Measurements from ENCODE around the gene DUSP1. TPM values are rescaled to one million over a fixed set of nuclear protein-coding genes. Genes with fewer than 3 reads are reported as not detected.

The DUSP1 gene
- total RNA-seq, 1 donor from 2014 or later, result 2,876 TPM

DNA sequence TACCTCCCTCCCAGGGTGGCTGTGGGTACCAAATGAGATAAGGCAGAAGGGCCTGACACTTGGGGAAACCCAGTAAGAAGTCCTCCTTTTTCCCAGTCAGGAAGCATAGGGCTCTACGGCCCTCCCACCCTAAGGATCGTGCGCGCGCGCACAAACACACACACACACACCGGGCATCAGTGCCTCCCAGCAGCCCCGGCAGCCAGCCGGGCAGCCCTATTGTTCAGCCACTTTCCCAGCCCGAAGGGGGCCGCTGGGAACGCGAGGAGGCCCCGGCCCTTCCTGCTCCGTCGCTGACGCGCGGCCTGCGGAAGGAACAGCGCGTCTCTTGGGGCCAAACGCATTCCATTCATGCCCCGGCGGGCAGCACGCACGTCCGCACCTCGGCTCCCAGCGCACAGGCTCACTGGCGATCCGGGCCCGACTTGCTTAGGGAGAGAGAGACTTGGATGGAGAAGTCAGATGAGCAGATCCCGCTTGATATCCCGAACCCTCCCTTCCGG is 22.6 kb downstream of the DUSP1 start:
- H3K27me3 ChIP-seq, result no peaks in the 10 kb centered on the region
- intact Hi-C loops (cut with DNase I), result no loop called here
- H3K4me3 ChIP-seq, result no peak overlapping the region
- DNase-seq (ENCODE audit: extremely low spot score in 2 of 2), result no peak
- no peaks in the 10 kb centered on the region for H3K36me3 ChIP-seq
- TF ChIP-seq POLR2AphosphoS5 (IDR thresholded peaks at IDR 0.05; ENCODE audit: insufficient read depth in 1 of 2, low read depth in 1 of 2), result peak in 1 of 2 donors; percentile 81
- TF ChIP-seq, protein P1, sequence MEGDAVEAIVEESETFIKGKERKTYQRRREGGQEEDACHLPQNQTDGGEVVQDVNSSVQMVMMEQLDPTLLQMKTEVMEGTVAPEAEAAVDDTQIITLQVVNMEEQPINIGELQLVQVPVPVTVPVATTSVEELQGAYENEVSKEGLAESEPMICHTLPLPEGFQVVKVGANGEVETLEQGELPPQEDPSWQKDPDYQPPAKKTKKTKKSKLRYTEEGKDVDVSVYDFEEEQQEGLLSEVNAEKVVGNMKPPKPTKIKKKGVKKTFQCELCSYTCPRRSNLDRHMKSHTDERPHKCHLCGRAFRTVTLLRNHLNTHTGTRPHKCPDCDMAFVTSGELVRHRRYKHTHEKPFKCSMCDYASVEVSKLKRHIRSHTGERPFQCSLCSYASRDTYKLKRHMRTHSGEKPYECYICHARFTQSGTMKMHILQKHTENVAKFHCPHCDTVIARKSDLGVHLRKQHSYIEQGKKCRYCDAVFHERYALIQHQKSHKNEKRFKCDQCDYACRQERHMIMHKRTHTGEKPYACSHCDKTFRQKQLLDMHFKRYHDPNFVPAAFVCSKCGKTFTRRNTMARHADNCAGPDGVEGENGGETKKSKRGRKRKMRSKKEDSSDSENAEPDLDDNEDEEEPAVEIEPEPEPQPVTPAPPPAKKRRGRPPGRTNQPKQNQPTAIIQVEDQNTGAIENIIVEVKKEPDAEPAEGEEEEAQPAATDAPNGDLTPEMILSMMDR (IDR thresholded peaks at IDR 0.05), result no peak
- no peak for TF ChIP-seq POLR2A (IDR thresholded peaks at IDR 0.05)
- H3K4me1 ChIP-seq, result peaks cover 42% of the 10 kb centered on the region
- peaks cover 2% of the 10 kb centered on the region for H3K9me3 ChIP-seq
- H3K27ac ChIP-seq, result peak overlapping the region; percentile 80

- H3K27ac ChIP-seq, result no peak overlapping the region
- H3K27me3 ChIP-seq, result no peaks in the 10 kb centered on the region
- no peaks in the 10 kb centered on the region for H3K36me3 ChIP-seq
- no peak overlapping the region for H3K4me3 ChIP-seq
- no peak for DNase-seq (ENCODE audit: extremely low spot score in 2 of 2)
- peaks cover 42% of the 10 kb centered on the region for H3K4me1 ChIP-seq
- intact Hi-C loops (cut with DNase I), result no loop called here
- H3K9me3 ChIP-seq, result peaks cover 2% of the 10 kb centered on the region
- no peak for TF ChIP-seq POLR2A (IDR thresholded peaks at IDR 0.05)
- no peak for TF ChIP-seq POLR2AphosphoS5 (IDR thresholded peaks at IDR 0.05; ENCODE audit: insufficient read depth in 1 of 2, low read depth in 1 of 2)
- TF ChIP-seq, protein P1 (IDR thresholded peaks at IDR 0.05), result no peak
Measured at GRCh38 chr5:172747471-172747870, 23.5 kb downstream of the DUSP1 start.

- Histone ChIP-seq H3K4me1 (peaks cover 45% of the 10 kb centered on the region), H3K36me3 (no peaks in the 10 kb centered on the region), H3K4me3 (no peak overlapping the region), H3K9me3 (peaks cover 2% of the 10 kb centered on the region), H3K27me3 (no peaks in the 10 kb centered on the region), H3K27ac (no peak overlapping the region)
- DNase-seq (ENCODE audit: extremely low spot score in 2 of 2), result no peak
- TF ChIP-seq POLR2A (IDR thresholded peaks at IDR 0.05) (no peak), POLR2AphosphoS5 (IDR thresholded peaks at IDR 0.05; ENCODE audit: insufficient read depth in 1 of 2, low read depth in 1 of 2) (no peak)
- TF ChIP-seq, protein P1 (IDR thresholded peaks at IDR 0.05), result no peak
- intact Hi-C loops (cut with DNase I), result no loop called here
Measured at GRCh38 chr5:172746725-172747124, 24.3 kb downstream of the DUSP1 start.

GRCh38 chr5:172745838-172746237 is 25.2 kb downstream of the DUSP1 start:
- no peak for DNase-seq (ENCODE audit: extremely low spot score in 2 of 2)
- Histone ChIP-seq H3K9me3 (peaks cover 2% of the 10 kb centered on the region), H3K36me3 (no peaks in the 10 kb centered on the region), H3K4me3 (no peak overlapping the region), H3K4me1 (peaks cover 53% of the 10 kb centered on the region), H3K27me3 (no peaks in the 10 kb centered on the region), H3K27ac (no peak overlapping the region)
- intact Hi-C loops (cut with DNase I), result no loop called here
- TF ChIP-seq, protein P1 (IDR thresholded peaks at IDR 0.05), result no peak
- TF ChIP-seq POLR2A (IDR thresholded peaks at IDR 0.05), result no peak

GRCh38 chr5:172745406-172745805 is 25.6 kb downstream of the DUSP1 start:
- H3K27ac ChIP-seq, result no peak overlapping the region

More at GRCh38 chr5:172745406-172745805, 25.6 kb downstream of the DUSP1 start:
- Histone ChIP-seq H3K4me1 (peaks cover 55% of the 10 kb centered on the region), H3K9me3 (peaks cover 2% of the 10 kb centered on the region), H3K27me3 (no peaks in the 10 kb centered on the region), H3K36me3 (no peaks in the 10 kb centered on the region), H3K4me3 (no peak overlapping the region)
- intact Hi-C loops (cut with DNase I), result no loop called here
- no peak for TF ChIP-seq POLR2AphosphoS5 (IDR thresholded peaks at IDR 0.05; ENCODE audit: insufficient read depth in 1 of 2, low read depth in 1 of 2)
- no peak for TF ChIP-seq POLR2A (IDR thresholded peaks at IDR 0.05)
- TF ChIP-seq, protein P1 (IDR thresholded peaks at IDR 0.05), result no peak
- no peak for DNase-seq (ENCODE audit: extremely low spot score in 2 of 2)

Measured in vagina (tissue), 2 donors.